ENCODE results near the gene NPTX1. TPM values are rescaled to one million over a fixed set of nuclear protein-coding genes. Genes with fewer than 3 reads are reported as not detected.

The NPTX1 gene
- total and polyA plus RNA-seq, 2 experiments from 2014 or later, result 3.4 to 20.5 TPM

DNA sequence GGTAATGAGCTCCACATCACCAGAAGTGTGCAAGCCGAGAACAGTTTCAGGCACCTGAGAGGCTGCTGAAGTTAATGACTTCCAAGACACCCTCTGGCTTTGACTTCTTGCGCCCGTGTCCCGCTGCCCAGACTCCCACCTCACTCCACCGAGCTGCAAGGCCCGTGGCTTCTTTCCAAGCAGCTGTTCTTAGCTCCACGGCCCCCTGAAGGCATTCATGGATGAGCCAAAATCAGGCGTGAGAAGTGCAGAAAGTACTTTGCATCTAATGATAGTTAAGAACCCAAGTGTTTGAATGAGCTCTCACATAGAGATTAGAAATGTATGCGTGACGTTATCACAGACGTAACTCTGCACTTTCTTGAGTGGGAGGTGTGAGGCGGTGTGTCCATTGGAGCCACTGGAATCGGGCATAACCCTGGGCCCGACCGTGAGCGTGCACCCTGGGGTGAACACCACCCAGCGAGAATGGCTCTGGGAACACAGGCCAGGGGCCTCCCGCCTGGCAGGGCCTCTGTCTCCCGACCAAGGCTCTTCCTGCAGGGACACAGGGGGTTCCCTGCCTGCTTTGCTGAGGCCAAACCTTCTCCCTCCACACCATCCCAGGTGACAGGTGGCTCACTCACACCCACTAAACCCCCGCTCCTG lies 11.0 kb downstream of the NPTX1 start (continued):
- TF ChIP-seq, protein P1, sequence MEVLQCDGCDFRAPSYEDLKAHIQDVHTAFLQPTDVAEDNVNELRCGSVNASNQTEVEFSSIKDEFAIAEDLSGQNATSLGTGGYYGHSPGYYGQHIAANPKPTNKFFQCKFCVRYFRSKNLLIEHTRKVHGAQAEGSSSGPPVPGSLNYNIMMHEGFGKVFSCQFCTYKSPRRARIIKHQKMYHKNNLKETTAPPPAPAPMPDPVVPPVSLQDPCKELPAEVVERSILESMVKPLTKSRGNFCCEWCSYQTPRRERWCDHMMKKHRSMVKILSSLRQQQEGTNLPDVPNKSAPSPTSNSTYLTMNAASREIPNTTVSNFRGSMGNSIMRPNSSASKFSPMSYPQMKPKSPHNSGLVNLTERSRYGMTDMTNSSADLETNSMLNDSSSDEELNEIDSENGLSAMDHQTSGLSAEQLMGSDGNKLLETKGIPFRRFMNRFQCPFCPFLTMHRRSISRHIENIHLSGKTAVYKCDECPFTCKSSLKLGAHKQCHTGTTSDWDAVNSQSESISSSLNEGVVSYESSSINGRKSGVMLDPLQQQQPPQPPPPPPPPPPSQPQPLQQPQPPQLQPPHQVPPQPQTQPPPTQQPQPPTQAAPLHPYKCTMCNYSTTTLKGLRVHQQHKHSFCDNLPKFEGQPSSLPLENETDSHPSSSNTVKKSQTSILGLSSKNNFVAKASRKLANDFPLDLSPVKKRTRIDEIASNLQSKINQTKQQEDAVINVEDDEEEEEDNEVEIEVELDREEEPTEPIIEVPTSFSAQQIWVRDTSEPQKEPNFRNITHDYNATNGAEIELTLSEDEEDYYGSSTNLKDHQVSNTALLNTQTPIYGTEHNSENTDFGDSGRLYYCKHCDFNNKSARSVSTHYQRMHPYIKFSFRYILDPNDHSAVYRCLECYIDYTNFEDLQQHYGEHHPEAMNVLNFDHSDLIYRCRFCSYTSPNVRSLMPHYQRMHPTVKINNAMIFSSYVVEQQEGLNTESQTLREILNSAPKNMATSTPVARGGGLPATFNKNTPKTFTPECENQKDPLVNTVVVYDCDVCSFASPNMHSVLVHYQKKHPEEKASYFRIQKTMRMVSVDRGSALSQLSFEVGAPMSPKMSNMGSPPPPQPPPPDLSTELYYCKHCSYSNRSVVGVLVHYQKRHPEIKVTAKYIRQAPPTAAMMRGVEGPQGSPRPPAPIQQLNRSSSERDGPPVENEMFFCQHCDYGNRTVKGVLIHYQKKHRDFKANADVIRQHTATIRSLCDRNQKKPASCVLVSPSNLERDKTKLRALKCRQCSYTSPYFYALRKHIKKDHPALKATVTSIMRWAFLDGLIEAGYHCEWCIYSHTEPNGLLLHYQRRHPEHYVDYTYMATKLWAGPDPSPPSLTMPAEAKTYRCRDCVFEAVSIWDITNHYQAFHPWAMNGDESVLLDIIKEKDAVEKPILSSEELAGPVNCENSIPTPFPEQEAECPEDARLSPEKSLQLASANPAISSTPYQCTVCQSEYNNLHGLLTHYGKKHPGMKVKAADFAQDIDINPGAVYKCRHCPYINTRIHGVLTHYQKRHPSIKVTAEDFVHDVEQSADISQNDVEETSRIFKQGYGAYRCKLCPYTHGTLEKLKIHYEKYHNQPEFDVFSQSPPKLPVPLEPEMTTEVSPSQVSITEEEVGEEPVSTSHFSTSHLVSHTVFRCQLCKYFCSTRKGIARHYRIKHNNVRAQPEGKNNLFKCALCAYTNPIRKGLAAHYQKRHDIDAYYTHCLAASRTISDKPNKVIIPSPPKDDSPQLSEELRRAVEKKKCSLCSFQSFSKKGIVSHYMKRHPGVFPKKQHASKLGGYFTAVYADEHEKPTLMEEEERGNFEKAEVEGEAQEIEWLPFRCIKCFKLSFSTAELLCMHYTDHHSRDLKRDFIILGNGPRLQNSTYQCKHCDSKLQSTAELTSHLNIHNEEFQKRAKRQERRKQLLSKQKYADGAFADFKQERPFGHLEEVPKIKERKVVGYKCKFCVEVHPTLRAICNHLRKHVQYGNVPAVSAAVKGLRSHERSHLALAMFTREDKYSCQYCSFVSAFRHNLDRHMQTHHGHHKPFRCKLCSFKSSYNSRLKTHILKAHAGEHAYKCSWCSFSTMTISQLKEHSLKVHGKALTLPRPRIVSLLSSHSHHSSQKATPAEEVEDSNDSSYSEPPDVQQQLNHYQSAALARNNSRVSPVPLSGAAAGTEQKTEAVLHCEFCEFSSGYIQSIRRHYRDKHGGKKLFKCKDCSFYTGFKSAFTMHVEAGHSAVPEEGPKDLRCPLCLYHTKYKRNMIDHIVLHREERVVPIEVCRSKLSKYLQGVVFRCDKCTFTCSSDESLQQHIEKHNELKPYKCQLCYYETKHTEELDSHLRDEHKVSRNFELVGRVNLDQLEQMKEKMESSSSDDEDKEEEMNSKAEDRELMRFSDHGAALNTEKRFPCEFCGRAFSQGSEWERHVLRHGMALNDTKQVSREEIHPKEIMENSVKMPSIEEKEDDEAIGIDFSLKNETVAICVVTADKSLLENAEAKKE (CRISPR knock-in tag; IDR thresholded peaks at IDR 0.05), result no peak
- TF ChIP-seq ZNF114 (CRISPR knock-in tag; IDR thresholded peaks at IDR 0.05) (no peak), ZNF331 (CRISPR knock-in tag; IDR thresholded peaks at IDR 0.05; ENCODE audit: low read depth) (no peak), NANOG (IDR thresholded peaks at IDR 0.05; ENCODE audit: borderline replicate concordance) (no peak), EZH2 (IDR thresholded peaks at IDR 0.05; ENCODE audit: low read depth, unreplicated experiment) (no peak), JUNB (IDR thresholded peaks at IDR 0.05; ENCODE audit: unreplicated experiment) (no peak), EZH2phosphoT487 (IDR thresholded peaks at IDR 0.05; ENCODE audit: unreplicated experiment) (no peak), STAT1 (IDR thresholded peaks at IDR 0.05; ENCODE audit: unreplicated experiment) (no peak), POLR2AphosphoS5 (IDR thresholded peaks at IDR 0.05; ENCODE audit: low read depth) (no peak)
- TF ChIP-seq, protein P2, sequence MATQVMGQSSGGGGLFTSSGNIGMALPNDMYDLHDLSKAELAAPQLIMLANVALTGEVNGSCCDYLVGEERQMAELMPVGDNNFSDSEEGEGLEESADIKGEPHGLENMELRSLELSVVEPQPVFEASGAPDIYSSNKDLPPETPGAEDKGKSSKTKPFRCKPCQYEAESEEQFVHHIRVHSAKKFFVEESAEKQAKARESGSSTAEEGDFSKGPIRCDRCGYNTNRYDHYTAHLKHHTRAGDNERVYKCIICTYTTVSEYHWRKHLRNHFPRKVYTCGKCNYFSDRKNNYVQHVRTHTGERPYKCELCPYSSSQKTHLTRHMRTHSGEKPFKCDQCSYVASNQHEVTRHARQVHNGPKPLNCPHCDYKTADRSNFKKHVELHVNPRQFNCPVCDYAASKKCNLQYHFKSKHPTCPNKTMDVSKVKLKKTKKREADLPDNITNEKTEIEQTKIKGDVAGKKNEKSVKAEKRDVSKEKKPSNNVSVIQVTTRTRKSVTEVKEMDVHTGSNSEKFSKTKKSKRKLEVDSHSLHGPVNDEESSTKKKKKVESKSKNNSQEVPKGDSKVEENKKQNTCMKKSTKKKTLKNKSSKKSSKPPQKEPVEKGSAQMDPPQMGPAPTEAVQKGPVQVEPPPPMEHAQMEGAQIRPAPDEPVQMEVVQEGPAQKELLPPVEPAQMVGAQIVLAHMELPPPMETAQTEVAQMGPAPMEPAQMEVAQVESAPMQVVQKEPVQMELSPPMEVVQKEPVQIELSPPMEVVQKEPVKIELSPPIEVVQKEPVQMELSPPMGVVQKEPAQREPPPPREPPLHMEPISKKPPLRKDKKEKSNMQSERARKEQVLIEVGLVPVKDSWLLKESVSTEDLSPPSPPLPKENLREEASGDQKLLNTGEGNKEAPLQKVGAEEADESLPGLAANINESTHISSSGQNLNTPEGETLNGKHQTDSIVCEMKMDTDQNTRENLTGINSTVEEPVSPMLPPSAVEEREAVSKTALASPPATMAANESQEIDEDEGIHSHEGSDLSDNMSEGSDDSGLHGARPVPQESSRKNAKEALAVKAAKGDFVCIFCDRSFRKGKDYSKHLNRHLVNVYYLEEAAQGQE (IDR thresholded peaks at IDR 0.05; ENCODE audit: unreplicated experiment), result no peak
- TF ChIP-seq, protein P3, sequence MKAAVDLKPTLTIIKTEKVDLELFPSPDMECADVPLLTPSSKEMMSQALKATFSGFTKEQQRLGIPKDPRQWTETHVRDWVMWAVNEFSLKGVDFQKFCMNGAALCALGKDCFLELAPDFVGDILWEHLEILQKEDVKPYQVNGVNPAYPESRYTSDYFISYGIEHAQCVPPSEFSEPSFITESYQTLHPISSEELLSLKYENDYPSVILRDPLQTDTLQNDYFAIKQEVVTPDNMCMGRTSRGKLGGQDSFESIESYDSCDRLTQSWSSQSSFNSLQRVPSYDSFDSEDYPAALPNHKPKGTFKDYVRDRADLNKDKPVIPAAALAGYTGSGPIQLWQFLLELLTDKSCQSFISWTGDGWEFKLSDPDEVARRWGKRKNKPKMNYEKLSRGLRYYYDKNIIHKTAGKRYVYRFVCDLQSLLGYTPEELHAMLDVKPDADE (IDR thresholded peaks at IDR 0.05), result no peak
